Thoracic aorta (tissue), 2 donors: ENCODE measurements around the gene HOXD10. TPM values are rescaled to one million over a fixed set of nuclear protein-coding genes. Genes with fewer than 3 reads are reported as not detected.
A peak's percentile ranks its signal among the peaks of the same experiment; 100 is the strongest.

Source experiments
- ATAC-seq: fragments of 150-250 bp; one replicate; pipeline ENCODE4 v1.8.0; 2017; ENCODE audit warnings: low read depth; ENCODE audit not compliant: insufficient number of reproducible peaks, low FRiP score
- DNase-seq: peaks from one replicate; pipeline ENCODE4 v3.0.0-alpha.2; 2020; ENCODE audit warnings: low spot score
- H3K27ac ChIP-seq, 2 donors: fragments of 200-600 bp; sonication (generic); 1 replicate in 1 of 2; 2 replicates in 1 of 2; pipeline ENCODE4 v1.5.1; 2016; ENCODE audit warnings: mild to moderate bottlenecking in 2 of 2, moderate library complexity in 2 of 2
- H3K27me3 ChIP-seq: fragments of 200-600 bp; sonication (generic); replicated peaks from 2 replicates; pipeline ENCODE4 v1.6.0; 2016; ENCODE audit warnings: mild to moderate bottlenecking; ENCODE audit not compliant: insufficient read depth
- H3K36me3 ChIP-seq: fragments of 200-600 bp; sonication (generic); one replicate; pipeline ENCODE4 v1.5.1; 2016
- H3K4me1 ChIP-seq, 2 donors: fragments of 200-600 bp; sonication (generic); 1 replicate in 1 of 2; 2 replicates in 1 of 2; pipeline versions ENCODE4 v1.5.1 to v1.6.0; 2016; ENCODE audit warnings: low read depth in 2 of 2, mild to moderate bottlenecking in 1 of 2; ENCODE audit not compliant: control insufficient read depth in 1 of 2
- H3K4me3 ChIP-seq: fragments of 200-600 bp; sonication (generic); 2 replicates; pipeline ENCODE4 v1.5.1; 2016; ENCODE audit warnings: mild to moderate bottlenecking
- H3K9me3 ChIP-seq: fragments of 200-600 bp; sonication (generic); 2 replicates; pipeline ENCODE4 v1.5.1; 2016
- CTCF ChIP-seq: fragments of 200-600 bp; sonication (generic); IDR thresholded peaks from one replicate; pipeline ENCODE4 v1.5.1; 2019; ENCODE audit warnings: antibody characterized with exemption
- total RNA-seq, 2 donors: library from RNA; depleted of rRNA; stranded (reverse); fragments of >200 nt; gene quantifications; one replicate each; pipeline versions ENCODE4 v1.1.0 to v1.2.3, GENCODE V29; 2016

The HOXD10 gene
- total RNA-seq, 2 donors from 2014 or later, result not detected

DNA sequence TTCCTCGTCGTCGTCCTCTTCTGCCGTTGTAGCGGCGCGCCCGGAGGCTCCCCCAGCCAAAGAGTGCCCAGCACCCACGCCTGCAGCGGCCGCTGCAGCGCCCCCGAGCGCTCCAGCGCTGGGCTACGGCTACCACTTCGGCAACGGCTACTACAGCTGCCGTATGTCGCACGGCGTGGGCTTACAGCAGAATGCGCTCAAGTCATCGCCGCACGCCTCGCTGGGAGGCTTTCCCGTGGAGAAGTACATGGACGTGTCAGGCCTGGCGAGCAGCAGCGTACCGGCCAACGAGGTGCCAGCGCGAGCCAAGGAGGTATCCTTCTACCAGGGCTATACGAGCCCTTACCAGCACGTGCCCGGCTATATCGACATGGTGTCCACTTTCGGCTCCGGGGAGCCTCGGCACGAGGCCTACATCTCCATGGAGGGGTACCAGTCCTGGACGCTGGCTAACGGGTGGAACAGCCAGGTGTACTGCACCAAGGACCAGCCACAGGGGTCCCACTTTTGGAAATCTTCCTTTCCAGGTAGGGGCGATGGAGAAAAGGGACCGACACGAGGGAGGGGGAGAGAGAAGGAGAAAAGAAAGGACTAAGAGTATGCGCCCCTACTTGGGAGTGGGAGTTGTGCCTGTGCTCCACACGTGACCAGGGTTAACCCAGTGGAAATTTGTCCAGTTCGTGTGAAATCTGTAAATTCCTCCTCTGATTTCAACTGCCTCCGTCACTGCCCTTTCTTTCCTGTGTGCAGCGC is 23.3 kb upstream of the HOXD10 start:
- Histone ChIP-seq H3K27me3 (peaks cover 69% of the 10 kb centered on the region), H3K4me1 (peaks cover 8 to 26% of the 10 kb centered on the region in 2 donors), H3K4me3 (peak overlapping the region; percentile 52), H3K27ac (no peak overlapping the region), H3K36me3 (no peaks in the 10 kb centered on the region), H3K9me3 (no peaks in the 10 kb centered on the region)
- DNase-seq, result no peak
- no peak for ATAC-seq
- TF ChIP-seq CTCF, result no peak

DNA sequence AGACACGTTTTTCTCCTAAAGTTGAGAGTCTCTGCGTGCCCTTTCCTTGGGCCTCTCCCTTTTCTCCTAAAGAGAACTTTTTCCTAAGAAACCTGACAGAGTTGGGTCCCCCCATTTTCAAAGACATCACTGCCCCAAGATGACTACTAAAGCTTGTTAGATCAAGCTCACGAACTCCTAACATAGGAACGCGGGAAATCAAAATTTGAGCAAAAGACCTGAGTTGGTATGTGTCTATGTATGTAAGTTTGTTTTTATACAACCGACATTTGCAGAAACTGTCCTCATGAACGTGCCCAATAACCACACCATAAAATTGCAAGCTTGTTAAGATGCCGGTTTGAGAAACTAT is 22.7 kb upstream of the HOXD10 start:
- TF ChIP-seq CTCF, result no peak
- H3K4me1 ChIP-seq, result peaks cover 8 to 25% of the 10 kb centered on the region in 2 donors
- H3K27me3 ChIP-seq, result peaks cover 74% of the 10 kb centered on the region
- no peak for DNase-seq
- no peak overlapping the region for H3K4me3 ChIP-seq
- H3K27ac ChIP-seq, result no peak overlapping the region
- ATAC-seq, result no peak
- H3K36me3 ChIP-seq, result no peaks in the 10 kb centered on the region
- H3K9me3 ChIP-seq, result no peaks in the 10 kb centered on the region

GRCh38 chr2:176094349-176094748 is 22.2 kb upstream of the HOXD10 start:
- peaks cover 78% of the 10 kb centered on the region for H3K27me3 ChIP-seq
- no peak overlapping the region for H3K27ac ChIP-seq
- H3K36me3 ChIP-seq, result no peaks in the 10 kb centered on the region
- no peak for TF ChIP-seq CTCF
- H3K9me3 ChIP-seq, result no peaks in the 10 kb centered on the region
- H3K4me3 ChIP-seq, result no peak overlapping the region
- peaks cover 8 to 25% of the 10 kb centered on the region in 2 donors for H3K4me1 ChIP-seq
- DNase-seq (no peak), ATAC-seq (no peak)

DNA sequence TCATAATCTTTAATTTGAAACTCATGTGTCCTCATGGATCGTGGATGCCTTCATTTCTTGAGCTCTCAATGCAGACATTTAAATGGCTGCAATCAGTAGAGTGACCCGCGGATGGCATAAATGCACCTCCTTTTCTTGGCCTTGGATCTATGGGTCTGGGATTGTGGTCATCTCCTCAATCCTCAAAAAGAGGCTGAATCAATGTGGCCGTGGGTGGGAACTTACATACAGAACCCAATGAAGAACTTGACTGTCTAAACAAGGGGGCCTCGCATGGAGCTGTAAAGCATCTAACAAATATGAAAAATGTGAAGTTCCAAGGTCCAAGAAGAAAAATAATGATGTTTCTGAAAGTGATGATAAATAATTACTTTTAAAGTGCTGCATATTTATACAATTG is 21.2 kb upstream of the HOXD10 start:
- ATAC-seq, result no peak

More for the DNA sequence above, 21.2 kb upstream of the HOXD10 start:
- peaks cover 76% of the 10 kb centered on the region for H3K27me3 ChIP-seq
- no peaks in the 10 kb centered on the region for H3K9me3 ChIP-seq
- H3K27ac ChIP-seq, result no peak overlapping the region
- DNase-seq, result no peak
- no peak overlapping the region for H3K4me3 ChIP-seq
- peaks cover 8 to 25% of the 10 kb centered on the region in 2 donors for H3K4me1 ChIP-seq
- no peaks in the 10 kb centered on the region for H3K36me3 ChIP-seq
- no peak for TF ChIP-seq CTCF
